HepG2 (cell line): ENCODE results near the gene RBM12. TPM values are rescaled to one million over a fixed set of nuclear protein-coding genes. Genes with fewer than 3 reads are reported as not detected.

Source experiments
- CEBPB ChIP-seq: IDR thresholded peaks from 2 replicates; pipeline ENCODE4 v1.6.1; 2011; ENCODE audit warnings: low read depth, low read length, improper control_type of control experiment, borderline replicate concordance
- CHCHD3 ChIP-seq: sonication (generic); formaldehyde crosslinking; IDR thresholded peaks from 2 replicates; pipeline ENCODE4 v1.8.0; 2022; ENCODE audit warnings: mild to moderate bottlenecking, missing genetic modification reagents, moderate library complexity
- CREM ChIP-seq, 2 experiments: sonication (generic) in 1 of 2; formaldehyde crosslinking in 1 of 2; IDR thresholded peaks; 2 replicates each; pipeline versions ENCODE4 v1.4.0 to v1.6.1; 2016 to 2020; ENCODE audit warnings: antibody characterized with exemption in 1 of 2, mild to moderate bottlenecking in 1 of 2, missing genetic modification reagents in 1 of 2
- HNF4G ChIP-seq, 2 experiments: sonication (generic) in 1 of 2; formaldehyde crosslinking in 1 of 2; IDR thresholded peaks; 2 replicates each; pipeline versions ENCODE4 v1.4.0 to v1.6.1; 2011 to 2020; ENCODE audit warnings: borderline replicate concordance in 2 of 2, low read depth in 2 of 2, mild to moderate bottlenecking in 2 of 2, low read length in 1 of 2, missing genetic modification reagents in 1 of 2, moderate library complexity in 1 of 2
- KDM5A ChIP-seq: fragments of 200-600 bp; sonication (generic); IDR thresholded peaks from 2 replicates; pipeline ENCODE4 v1.7.0; 2018; ENCODE audit warnings: antibody characterized with exemption, mild to moderate bottlenecking, low read length, borderline replicate concordance
- KDM6A ChIP-seq: IDR thresholded peaks from 2 replicates; pipeline ENCODE4 v1.6.1; 2016; ENCODE audit warnings: low read depth
- KLF11 ChIP-seq: IDR thresholded peaks from 2 replicates; pipeline ENCODE4 v1.6.1; 2016; ENCODE audit warnings: missing compliant biosample characterization
- MEIS1 ChIP-seq: sonication (generic); formaldehyde crosslinking; IDR thresholded peaks from 2 replicates; pipeline ENCODE4 v1.9.0; 2021; ENCODE audit warnings: mild to moderate bottlenecking, missing genetic modification reagents, moderate library complexity, borderline replicate concordance
- MTF2 ChIP-seq: sonication (generic); formaldehyde crosslinking; IDR thresholded peaks from 2 replicates; pipeline ENCODE4 v1.5.0; 2020; ENCODE audit warnings: missing genetic modification reagents, borderline replicate concordance
- NFKBIZ ChIP-seq: IDR thresholded peaks from 2 replicates; pipeline ENCODE4 v1.6.1; 2018; ENCODE audit warnings: missing genetic modification reagents, missing compliant biosample characterization
- NR2F1 ChIP-seq, 2 experiments: fragments of 450-650 bp in 1 of 2; formaldehyde crosslinking in 1 of 2; IDR thresholded peaks; 2 replicates each; pipeline versions ENCODE4 v1.5.0 to v1.6.1; 2016 to 2020; ENCODE audit warnings: mild to moderate bottlenecking in 1 of 2, missing compliant biosample characterization in 1 of 2, missing genetic modification reagents in 1 of 2, moderate library complexity in 1 of 2
- POLR2G ChIP-seq: fragments of 200-400 bp; formaldehyde crosslinking; IDR thresholded peaks from 2 replicates; pipeline ENCODE4 v1.6.1; 2018; ENCODE audit warnings: mild to moderate bottlenecking, low read depth, low read length, moderate library complexity
- PRMT3 ChIP-seq: sonication (generic); formaldehyde crosslinking; IDR thresholded peaks from 2 replicates; pipeline ENCODE4 v1.8.1; 2022; ENCODE audit warnings: low read depth, mild to moderate bottlenecking, moderate library complexity, missing genetic modification reagents, borderline replicate concordance
- SALL1 ChIP-seq: sonication (generic); formaldehyde crosslinking; IDR thresholded peaks from 2 replicates; pipeline ENCODE4 v1.8.0; 2022; ENCODE audit warnings: mild to moderate bottlenecking, missing genetic modification reagents
- THAP7 ChIP-seq: sonication (generic); formaldehyde crosslinking; IDR thresholded peaks from 2 replicates; pipeline ENCODE4 v1.8.1; 2023; ENCODE audit warnings: mild to moderate bottlenecking, missing genetic modification reagents
- ZNF260 ChIP-seq: sonication (generic); formaldehyde crosslinking; IDR thresholded peaks from 2 replicates; pipeline ENCODE4 v1.4.0; 2020; ENCODE audit warnings: missing genetic modification reagents, low read depth, mild to moderate bottlenecking, borderline replicate concordance
- ZNF280B ChIP-seq: sonication (generic); formaldehyde crosslinking; IDR thresholded peaks from 2 replicates; pipeline ENCODE4 v1.5.0; 2020; ENCODE audit warnings: missing genetic modification reagents, mild to moderate bottlenecking, borderline replicate concordance
- ZNF446 ChIP-seq: sonication (generic); formaldehyde crosslinking; IDR thresholded peaks from 2 replicates; pipeline ENCODE4 v1.5.0; 2020; ENCODE audit warnings: mild to moderate bottlenecking, missing genetic modification reagents
- ZNF749 ChIP-seq: sonication (generic); formaldehyde crosslinking; IDR thresholded peaks from 2 replicates; pipeline ENCODE4 v1.8.0; 2022; ENCODE audit warnings: mild to moderate bottlenecking, missing genetic modification reagents, moderate library complexity, borderline replicate concordance
- ZSCAN25 ChIP-seq: sonication (generic); formaldehyde crosslinking; IDR thresholded peaks from 2 replicates; pipeline ENCODE4 v1.8.0; 2022; ENCODE audit warnings: mild to moderate bottlenecking, missing genetic modification reagents
- polyA plus RNA-seq, 8 experiments: library from polyadenylated mRNA; depleted of rRNA in 3 of 8; stranded (reverse) in 7 of 8; unstranded in 1 of 8; fragments of >200 nt; fragmentation: Illumina TruSeq in 4 of 8; extraction: Trizol in 4 of 8; gene quantifications; 2 replicates each; pipeline versions ENCODE4 v1.2.1 to v1.2.3, GENCODE V29; 2011 to 2016; ENCODE audit warnings: low read depth in 4 of 8, missing spikeins in 1 of 8, mixed read lengths in 1 of 8; ENCODE audit not compliant: insufficient read depth in 1 of 8
- total RNA-seq, 5 experiments: library from RNA; depleted of rRNA; stranded (reverse); fragments of >200 nt; fragmentation: Illumina TruSeq; extraction: Trizol; gene quantifications; 2 replicates each; pipeline ENCODE4 v1.2.3, GENCODE V29; 2016; ENCODE audit warnings: low read depth in 1 of 5
- TF ChIP-seq, protein P1 (sequence below), 2 experiments: sonication (generic) in 1 of 2; formaldehyde crosslinking in 1 of 2; IDR thresholded peaks; 2 replicates each; pipeline versions ENCODE4 v1.5.1 to v1.6.1; 2011 to 2020; ENCODE audit warnings: borderline replicate concordance in 1 of 2, low read depth in 1 of 2, low read length in 1 of 2, mild to moderate bottlenecking in 1 of 2, missing genetic modification reagents in 1 of 2, moderate library complexity in 1 of 2

The RBM12 gene
- total and polyA plus RNA-seq, 2 of the 13 experiments (the other 11 are each of a cell fraction or from before 2014, with no cell fraction given) = 97.9 to 104 TPM

GRCh38 chr20:35664466-35665206 lies at the start of gene RBM12, which contains the start of gene CPNE1 (continued):
- TF ChIP-seq KDM6A = no peak
- TF ChIP-seq ZNF446 (CRISPR knock-in tag) = peak; percentile 48
- peak; percentile 65; the same call in 1 of the 2 replicates for TF ChIP-seq ZNF280B (CRISPR knock-in tag)
- TF ChIP-seq CEBPB = peak; percentile 22; the same call in 1 of the 2 replicates
- peak; percentile 95; the same call in 1 of the 2 replicates for TF ChIP-seq KLF11 (CRISPR knock-in tag)
- peak; percentile 96 for TF ChIP-seq CHCHD3
- TF ChIP-seq KDM5A = peak; percentile 72
- peak; percentile 98 for TF ChIP-seq MEIS1 (CRISPR knock-in tag)
- TF ChIP-seq PRMT3 (CRISPR knock-in tag) = peak; percentile 98; the same call in 1 of the 2 replicates
- no peak for TF ChIP-seq HNF4G (IDR thresholded peaks at IDR 0.05; ENCODE audit: borderline replicate concordance, low read depth, low read length)
- TF ChIP-seq HNF4G (CRISPR knock-in tag; IDR thresholded peaks at IDR 0.05; ENCODE audit: borderline replicate concordance, low read depth) = peak; percentile 86
- TF ChIP-seq, protein P1, sequence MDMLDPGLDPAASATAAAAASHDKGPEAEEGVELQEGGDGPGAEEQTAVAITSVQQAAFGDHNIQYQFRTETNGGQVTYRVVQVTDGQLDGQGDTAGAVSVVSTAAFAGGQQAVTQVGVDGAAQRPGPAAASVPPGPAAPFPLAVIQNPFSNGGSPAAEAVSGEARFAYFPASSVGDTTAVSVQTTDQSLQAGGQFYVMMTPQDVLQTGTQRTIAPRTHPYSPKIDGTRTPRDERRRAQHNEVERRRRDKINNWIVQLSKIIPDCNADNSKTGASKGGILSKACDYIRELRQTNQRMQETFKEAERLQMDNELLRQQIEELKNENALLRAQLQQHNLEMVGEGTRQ (IDR thresholded peaks at IDR 0.05; ENCODE audit: low read depth, low read length) = no peak
- TF ChIP-seq, protein P1 (CRISPR knock-in tag; IDR thresholded peaks at IDR 0.05; ENCODE audit: borderline replicate concordance) = no peak; the same call in 1 of the 2 replicates
- TF ChIP-seq MTF2 (CRISPR knock-in tag) = no peak; the same call in none of the 2 replicates
- peak; percentile 96 for TF ChIP-seq ZNF749
- peak; percentile 91 for TF ChIP-seq CREM (IDR thresholded peaks at IDR 0.05)
- 0 out of 2 replicates have a peak, but pooled peaks have one; percentile 19 for TF ChIP-seq CREM (CRISPR knock-in tag; IDR thresholded peaks at IDR 0.05)
- TF ChIP-seq SALL1 (CRISPR knock-in tag) = peak; percentile 97
- TF ChIP-seq ZSCAN25 (CRISPR knock-in tag) = peak; percentile 75; the same call in 1 of the 2 replicates
- TF ChIP-seq NFKBIZ (CRISPR knock-in tag) = peak; percentile 94
- peak in 1 of 2 experiments; percentile 54; a peak in 2 of 4 replicates for TF ChIP-seq NR2F1 (CRISPR knock-in tag; IDR thresholded peaks at IDR 0.05)
- no peak; the same call in 1 of the 2 replicates for TF ChIP-seq ZNF260 (CRISPR knock-in tag)
- TF ChIP-seq THAP7 (CRISPR knock-in tag) = no peak
- peak; percentile 99 for TF ChIP-seq POLR2G
